Measurements from ENCODE around the gene TAF1.
"Not testable (repeated sequence)": the region's sequence is repeated elsewhere in the genome, so short reads cannot be mapped to it uniquely, and the experiment has no call there.

Gene TAF1

DNA sequence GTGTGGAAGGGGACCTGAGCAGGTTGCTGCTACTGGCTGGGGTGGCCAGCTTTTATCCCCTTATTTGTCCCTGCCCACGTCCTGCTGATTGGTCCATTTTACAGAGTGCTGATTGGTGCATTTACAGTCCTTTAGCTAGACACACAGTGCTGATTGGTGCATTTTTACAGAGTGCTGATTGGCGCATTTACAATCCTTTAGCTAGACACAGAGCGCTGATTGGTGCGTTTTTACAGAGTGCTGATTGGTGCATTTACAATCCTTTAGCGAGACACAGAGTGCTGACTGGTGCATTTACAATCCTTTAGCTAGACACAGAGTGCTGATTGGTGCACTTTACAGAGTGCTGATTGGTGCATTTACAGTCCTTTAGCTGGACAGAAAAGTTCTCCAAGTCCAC, 135.9 kb downstream of the TAF1 start:
- DNase-seq (ENCODE audit: low spot score): not testable (repeated sequence)

DNA sequence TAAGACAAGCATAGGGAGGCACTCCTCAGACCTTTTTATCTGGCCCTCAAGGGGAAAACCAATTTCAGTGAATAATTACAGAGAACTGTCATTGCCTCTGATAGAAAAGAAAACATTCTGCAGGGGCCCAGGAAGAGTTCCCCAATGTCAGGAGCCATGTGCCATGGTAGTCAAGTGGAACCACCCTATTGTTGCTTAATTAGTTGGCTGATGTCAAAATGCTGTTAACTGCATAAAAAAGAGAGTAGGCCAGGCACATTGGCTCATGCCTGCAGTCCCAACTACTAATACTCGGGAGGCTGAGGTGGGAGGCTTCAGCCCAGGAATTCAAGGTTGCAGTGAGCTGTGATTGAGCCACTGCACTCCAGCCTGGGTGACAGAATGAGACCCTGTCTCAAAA, 138.2 kb downstream of the TAF1 start:
- no peak for DNase-seq (ENCODE audit: low spot score)

DNA sequence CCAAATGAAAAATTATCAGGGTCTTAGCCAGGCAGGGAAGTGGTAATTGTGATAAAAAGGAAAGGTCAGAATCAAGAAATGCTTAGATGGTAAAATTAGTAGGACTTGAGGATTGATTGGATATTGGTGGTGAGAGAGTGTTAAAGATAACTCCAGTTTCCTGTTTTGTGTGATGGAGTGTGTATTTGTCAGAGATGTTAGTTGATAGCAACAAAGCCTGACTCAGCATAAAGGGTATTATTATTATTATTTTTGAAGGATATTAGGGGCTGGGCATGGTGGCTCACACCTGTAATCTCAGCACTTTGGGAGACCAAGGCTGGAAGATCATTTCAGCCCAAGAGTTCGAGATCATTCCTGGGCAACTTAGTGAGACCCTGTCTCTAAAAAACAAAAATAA, 143.1 kb downstream of the TAF1 start:
- no peak for DNase-seq (ENCODE audit: low spot score)

- DNase-seq (ENCODE audit: low spot score): no peak
Measured at GRCh38 chrX:71510161-71510560, 144.0 kb downstream of the TAF1 start.

- not testable (repeated sequence) for DNase-seq (ENCODE audit: low spot score)
Measured at GRCh38 chrX:71513731-71514130, 147.6 kb downstream of the TAF1 start.

DNA sequence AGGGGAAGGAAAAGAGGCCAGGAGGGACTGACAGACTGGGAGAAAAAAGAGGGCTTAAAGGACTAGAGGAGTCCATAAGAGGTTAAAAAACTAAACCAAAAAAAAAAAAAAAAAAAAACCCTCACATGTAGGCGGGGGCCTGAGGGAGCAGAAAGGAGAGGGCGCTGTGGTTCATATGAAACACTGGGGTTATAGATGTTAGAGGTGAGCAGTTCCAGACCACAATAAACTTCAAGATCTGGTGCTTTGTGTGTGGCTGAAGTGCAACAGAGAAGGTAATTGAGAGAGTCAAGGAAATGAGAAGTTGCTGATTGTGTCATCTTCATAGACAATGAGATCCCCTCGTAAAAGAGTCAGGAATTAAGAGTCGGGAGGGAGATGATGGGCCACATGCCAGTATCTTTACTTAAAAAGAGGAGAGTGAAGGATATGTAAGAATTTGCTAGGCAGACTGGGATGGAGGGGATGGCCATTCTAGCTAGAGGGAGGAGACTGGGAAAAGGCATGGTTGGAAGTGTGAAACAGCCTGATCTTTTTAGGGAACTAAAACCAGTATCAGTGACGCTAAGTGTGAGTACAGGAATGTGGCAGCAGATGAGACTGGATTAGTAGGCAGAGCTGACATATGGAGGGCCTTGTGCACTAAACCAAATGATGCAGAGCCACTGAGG, 148.3 kb downstream of the TAF1 start:
- DNase-seq (ENCODE audit: low spot score): no peak

DNA sequence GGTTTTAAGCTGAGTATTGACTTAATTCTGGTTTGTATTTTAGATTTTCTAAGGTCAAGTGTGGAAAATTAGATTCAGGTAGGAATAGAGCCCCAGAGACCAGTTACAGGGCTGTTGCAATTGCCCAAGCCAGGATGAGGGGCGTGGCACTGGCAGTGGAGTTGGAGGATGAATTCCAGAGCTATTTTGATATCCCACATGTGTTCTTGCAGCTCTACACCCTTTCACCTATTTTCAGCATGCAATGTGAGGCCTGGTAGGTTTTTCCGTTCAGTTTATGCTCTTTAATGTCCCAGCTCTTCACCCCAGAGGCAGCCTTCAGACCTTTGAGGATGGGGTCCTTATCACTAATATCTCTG, 148.9 kb downstream of the TAF1 start:
- DNase-seq (ENCODE audit: low spot score): no peak
